SKM-1 (cell line): ENCODE results near the gene REXO2.

Source experiments
- DNase-seq: peaks from one replicate; lab custom pipeline; 2025; ENCODE audit not compliant: unreplicated experiment; lab: John Stamatoyannopoulos, UW

The REXO2 gene

DNA sequence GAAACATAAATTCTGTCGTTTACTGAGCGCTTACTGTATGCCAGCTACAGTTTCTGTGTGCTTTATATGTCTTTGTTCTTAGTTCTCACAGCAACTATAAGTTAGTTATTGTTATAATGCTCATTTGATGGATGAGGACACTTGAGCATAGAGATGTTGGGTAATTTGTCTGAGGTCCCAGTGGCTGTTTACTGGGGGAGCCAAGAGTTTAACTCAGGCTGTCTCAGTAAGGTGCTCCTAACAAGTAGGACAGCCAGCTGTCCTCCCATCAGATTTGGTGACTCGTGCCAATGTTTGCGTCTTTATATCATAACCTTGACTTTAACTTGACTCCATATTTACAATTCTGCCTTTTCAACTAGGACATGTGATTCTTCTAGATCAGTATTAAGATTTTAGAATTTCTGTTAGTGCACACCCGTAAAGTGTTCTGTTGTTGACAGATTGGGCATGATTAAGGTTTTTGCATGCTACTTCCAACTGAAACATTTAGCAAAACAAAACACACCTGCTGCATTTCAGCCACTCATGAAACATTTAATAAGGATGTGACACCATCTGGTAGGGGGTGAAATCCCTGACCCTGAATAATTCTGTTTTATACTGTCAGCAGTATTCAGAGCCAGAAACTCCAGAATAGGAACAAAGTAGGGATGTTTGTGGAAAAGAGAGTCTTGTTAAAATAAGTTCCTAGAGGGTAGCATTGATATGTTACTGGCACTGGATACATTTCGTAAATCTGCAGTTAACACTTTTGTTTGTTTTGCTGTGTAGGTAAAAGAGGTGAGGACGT lies 1.9 kb downstream of the REXO2 start:
- DNase-seq: no peak

DNA sequence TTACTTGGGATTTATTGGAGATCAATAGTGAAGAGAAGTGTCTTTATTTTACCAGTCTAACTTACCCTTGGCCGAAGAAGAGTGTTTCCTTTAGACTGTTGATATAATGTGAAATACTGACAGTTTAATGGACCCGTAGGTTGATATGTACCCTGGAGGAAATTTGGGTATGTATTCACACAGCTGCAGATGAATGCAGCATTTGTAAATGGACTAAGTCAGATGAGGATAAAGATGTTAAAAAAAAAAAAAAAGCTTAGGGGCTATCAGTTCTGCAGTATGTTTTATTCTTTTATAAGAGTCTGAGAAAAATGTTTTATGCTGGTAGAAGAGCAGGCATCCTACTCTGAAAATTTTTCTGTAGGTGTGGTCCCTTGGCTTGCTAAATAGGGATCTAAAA lies 2.7 kb downstream of the REXO2 start:
- no peak for DNase-seq

DNA sequence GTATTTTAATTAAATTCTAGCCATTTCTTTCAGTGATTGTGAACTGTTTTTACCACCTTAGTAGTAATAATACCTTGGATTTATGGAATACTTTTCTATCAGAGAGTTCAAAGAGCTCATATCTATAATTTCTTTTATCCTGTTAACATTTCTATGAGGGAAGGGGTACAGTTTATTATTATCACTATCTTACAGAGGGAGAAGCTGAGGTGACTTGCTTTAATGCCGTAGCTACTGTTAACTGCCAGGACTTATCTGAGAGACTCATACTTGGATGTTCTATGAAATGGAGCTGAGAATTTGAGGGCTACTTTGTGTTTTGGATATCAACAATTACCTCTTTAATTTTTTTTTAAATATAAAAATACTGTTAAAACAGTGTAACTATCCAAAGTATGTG lies 3.3 kb downstream of the REXO2 start:
- DNase-seq: no peak

DNA sequence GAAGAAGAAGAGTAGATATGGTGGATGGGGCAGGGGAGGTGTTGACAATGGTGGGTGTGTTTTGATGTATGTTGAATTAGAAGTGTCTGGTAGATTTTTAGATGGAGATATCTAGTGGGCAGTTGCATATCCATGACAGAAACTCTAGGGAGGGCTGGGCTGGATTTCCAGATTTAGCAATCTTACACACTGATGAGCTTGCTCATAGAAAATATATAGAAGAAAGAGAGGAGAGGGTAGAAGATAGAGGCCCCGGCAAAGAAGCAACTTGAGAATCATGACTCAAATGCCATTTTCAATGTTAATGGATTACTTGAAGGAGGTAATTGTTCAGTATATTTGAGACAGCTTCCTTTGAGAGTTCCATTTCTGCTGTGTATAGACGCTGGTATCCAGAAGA lies 8.2 kb downstream of the REXO2 start:
- no peak for DNase-seq

DNA sequence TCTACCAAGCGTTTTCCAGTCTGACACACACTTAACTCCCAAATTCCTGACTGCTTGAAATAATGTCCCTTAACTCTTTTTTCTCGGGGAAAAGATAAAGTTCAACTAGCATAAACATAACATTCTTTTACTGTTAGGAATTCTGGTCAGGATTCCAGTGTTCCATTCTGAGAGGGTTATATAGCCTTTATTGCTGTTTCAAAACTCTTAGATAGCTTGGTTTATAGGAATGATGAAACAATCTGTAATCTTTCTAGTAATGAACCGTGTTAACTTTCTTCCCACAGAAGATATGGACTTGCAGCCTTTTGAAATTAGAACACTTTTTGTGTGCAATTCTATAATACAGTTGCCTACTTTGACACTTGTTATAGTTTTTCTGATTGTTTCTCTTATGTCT lies 8.6 kb downstream of the REXO2 start:
- DNase-seq: no peak

DNA sequence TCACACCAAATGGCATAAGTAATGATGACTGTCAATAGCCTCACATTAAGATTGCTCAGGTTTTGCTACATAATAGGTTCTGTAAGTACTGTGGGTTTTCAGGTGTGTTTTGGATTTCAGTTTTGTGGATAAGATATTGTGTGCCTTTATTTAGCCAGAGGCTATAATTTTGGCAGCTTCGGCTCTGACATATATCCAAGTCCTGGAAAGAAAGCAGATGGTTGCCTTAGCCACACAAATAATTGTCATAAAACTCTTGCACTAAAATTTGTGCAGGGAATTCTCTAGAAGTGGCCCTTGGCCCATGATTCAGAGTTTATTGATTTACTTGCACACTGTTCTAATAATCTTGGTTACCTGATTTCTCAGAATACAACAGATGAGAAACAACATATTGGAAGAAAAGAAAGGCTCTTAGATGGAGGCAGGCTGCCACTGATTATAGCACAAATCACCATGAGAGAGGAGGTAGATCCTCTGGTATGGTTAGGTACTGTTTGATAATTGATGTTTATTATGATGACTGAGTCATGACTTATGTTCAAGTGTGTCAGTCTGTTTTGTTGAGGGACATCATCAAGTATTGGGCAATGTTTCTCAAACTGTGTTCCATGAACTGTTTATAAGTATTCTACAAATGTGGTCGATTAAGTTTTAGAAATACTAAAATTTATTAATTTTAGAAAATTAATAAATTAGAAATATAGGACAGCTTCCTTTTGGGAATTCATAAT lies 9.6 kb downstream of the REXO2 start:
- no peak for DNase-seq

DNA sequence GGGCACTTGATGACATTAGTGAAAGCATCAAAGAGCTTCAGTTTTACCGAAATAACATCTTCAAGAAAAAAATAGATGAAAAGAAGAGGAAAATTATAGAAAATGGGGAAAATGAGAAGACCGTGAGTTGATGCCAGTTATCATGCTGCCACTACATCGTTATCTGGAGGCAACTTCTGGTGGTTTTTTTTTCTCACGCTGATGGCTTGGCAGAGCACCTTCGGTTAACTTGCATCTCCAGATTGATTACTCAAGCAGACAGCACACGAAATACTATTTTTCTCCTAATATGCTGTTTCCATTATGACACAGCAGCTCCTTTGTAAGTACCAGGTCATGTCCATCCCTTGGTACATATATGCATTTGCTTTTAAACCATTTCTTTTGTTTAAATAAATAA lies 10.6 kb downstream of the REXO2 start:
- no peak for DNase-seq

DNA sequence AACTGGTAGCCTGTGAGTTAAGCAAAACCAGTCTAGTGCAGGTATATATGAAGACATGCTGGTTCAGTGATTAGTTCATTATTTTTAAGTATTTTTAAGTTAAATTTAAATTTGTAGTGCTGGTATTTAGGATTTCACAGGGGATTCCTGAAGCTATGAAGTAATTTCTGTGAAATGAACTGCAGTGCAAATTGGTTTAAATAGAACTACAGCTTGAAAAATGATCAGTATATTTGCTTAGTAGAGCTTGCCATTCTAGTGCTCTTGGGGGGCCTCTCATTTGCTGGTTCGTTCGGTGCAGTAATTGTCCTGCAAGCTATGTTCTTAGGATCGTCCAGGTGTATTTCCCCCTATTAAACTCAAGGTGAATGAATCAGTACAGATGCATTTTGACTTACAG lies 13.1 kb downstream of the REXO2 start:
- no peak for DNase-seq

DNA sequence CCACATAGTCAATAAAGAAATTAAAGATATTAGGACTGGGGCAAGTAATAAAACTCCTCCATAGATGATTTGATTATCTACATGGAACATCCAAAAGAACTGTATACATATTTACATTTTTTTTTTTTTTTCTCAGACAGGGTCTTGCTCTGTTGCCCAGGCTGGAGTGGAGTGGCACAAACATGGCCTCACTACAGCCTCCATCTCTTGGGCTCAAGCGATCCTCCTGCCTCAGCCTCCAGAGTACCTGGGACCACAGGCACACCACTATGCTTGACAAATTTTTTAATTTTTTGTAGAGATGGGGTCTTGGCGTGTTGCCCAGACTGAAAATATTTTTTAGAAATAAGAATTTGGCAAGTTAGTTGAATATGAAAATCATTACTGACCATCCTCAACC lies 24.7 kb downstream of the REXO2 start:
- DNase-seq: no peak

DNA sequence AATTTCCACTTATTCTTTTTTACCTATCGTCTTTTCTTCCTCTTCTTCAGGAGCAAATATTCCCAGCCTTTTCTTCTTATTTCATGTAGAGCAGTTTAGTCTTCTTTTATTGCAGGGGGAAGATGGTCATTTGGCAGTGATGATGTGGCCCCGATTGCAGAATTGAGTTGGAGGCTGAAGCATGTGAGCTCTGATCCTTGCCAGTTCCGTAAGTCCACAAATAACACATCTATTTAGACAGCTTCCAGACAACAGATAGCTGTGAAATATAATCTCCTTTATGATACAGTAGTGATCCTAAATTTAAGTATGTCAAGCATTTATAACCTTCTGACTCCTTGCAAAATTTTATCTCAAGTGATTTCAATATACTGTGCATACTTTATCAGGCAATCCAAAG lies 27.5 kb downstream of the REXO2 start:
- DNase-seq: no peak

DNA sequence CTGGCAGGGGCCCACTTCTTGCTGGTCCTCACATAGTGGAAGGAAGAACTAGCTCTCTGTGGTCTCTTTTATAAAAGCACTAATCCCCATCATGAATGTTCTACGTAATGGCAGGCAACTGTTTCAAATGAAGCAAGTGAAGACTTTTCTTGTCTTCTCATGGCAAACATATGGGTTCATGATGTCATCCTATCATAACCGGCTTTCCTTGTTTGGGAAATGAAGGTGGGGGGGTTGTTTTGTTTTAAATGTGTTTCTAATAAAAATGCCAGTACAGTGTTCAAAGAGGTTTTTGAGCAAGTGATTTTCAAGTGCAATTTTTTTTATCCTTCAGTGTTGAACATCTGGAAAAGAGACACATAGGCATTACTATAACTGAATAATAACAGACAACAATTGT lies 33.4 kb downstream of the REXO2 start:
- no peak for DNase-seq

DNA sequence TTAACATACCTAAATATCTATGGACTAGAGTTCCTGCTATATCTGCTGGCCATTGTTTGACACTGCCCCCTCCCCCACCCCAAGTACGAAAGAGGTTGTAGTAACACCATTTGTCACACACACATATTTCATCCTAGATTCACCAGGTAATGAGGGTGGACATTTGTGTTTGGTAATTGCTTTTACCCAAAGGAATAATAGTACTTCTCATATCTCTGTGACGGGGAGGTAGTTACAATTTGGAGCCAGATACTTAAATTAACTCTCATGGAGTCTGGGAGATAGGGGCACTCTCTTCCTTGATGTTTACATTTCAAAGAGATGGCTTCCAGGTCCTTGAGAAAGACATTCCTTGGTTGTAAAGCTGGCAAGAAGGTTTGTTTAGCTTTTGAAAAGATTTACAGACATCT lies 38.7 kb downstream of the REXO2 start:
- DNase-seq: no peak

DNA sequence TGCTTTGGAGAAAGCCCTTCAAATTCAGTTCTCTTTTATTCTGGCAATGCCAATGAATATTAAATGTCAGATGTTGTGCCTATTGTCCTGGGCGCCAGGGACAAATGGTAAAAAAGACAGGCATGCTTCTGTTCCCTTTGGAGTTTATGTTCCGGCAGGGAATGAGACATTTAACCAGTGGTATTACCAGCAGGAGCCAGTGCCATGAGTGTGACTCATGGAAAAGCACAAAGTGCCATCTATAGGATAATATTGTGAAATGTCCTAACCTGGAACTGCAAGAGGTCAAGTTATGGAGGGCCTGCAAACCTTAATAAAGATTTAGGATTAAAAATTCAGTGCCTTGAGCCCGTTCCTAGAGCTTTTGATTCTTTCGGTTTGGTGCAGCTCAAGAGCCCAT lies 39.5 kb downstream of the REXO2 start:
- no peak for DNase-seq

DNA sequence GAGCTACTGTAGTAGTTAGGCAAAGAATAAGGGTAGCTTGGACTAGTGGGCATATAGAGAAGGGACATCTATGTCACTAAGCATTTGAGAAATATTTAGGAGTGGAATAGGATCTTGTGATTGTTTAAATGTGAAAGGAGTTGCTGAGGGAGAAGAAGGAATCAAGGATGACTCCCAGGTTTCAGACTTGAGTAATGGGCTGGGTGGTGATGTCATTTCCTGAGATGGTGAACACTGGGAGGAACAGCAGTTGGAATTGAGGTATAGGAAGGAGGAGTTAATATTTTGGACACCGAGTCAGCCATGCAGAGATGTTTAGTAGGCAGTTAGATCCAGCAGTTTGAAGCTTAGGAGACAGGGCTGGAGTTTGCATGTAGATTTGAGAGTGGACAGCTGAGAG lies 40.1 kb downstream of the REXO2 start:
- no peak for DNase-seq

DNA sequence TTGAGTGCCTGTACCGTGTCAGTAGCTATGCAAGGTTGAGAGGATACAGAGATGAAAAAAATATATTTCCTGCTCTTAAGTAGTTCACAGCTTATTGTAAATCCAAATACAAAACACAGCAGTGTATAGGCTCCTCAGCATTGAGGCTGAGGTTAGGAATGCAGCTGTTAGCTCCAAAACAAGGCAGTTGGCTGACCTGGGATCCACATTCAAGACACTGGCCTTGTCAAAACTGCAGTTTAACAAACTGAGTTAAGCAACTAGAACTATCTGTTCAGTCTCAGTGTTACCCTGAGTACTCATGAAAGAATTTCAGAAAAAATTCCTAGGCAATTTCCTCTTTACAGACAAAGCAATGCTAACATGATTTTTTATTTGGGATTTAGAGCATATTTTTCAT lies 42.8 kb downstream of the REXO2 start:
- no peak for DNase-seq

DNA sequence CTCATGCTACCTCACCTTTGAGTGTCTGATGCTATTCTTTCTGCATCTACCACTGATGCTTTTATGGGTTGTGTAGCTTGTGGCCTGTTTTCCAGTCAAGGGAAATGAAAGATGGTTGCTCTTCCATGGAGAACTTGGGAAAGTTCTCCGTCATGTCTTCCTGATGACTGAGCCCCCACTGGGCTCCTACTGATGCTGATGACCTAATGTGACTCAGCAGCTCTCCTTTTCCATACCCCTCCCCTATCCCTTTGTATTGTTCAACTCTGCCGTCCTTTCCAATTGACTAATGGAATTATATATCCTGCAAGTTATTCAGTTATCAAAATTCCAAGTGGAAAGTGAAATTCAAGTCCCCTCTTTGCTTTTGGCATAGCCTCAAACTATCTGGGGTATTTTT lies 44.7 kb downstream of the REXO2 start:
- DNase-seq: no peak

DNA sequence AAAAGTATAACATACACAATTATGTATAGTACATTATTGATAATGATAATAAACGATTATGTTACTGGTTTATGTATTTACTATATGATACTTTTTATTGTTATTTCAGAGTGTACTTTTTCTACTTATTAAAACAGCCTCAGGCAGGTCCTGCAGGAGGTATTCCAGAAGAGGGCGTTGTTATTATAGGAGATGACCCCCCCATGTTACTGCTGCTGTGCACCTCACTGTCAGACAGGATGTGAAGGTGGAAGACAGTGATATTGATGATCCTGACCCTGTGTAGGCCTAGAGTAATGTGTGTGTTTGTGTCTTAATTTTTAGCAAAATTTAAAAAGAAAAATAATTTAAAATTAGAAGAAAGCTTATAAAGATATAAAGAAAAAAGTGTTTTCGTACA lies 57.6 kb downstream of the REXO2 start:
- no peak for DNase-seq

DNA sequence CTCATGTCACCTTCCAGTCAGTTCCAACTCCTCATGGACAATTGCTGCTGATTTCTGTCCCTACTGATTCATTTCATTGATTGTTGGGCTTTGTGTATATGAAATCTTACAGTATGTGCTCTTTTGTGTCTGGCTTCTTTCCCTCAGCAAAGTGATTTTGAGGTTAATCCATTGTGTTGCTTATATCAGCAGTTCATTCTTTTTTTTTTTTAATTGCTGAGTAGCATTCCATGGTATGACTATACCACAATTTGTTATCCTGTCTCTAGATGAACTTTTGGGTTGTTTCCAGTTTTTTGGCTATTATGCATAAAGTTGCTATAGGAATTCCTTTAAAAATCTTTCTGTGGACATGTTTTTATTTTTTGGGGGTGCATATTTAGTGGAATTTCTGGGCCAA lies 60.5 kb downstream of the REXO2 start:
- DNase-seq: no peak
